ENCODE data around the gene FSTL1. TPM values are rescaled to one million over a fixed set of nuclear protein-coding genes. Genes with fewer than 3 reads are reported as not detected.

FSTL1 gene
- total RNA-seq, 1 donor from 2014 or later: 243 TPM

- DNase-seq: no peak
- Histone ChIP-seq H3K9me3 (replicated peaks) (peaks cover 7% of the 10 kb centered on the region), H3K4me1 (peaks cover 20% of the 10 kb centered on the region), H3K27ac (replicated peaks) (peak overlapping the region; percentile 65), H3K36me3 (no peaks in the 10 kb centered on the region), H3K27me3 (ENCODE audit: low read depth) (no peaks in the 10 kb centered on the region), H3K4me3 (no peak overlapping the region)
- no peak for TF ChIP-seq CTCF (IDR thresholded peaks at IDR 0.05; ENCODE audit: borderline replicate concordance)
- intact Hi-C loops (cut with micrococcal nuclease): no loop called here
These were observed 45.0 kb upstream of the FSTL1 start for GRCh38 chr3:120495809-120496208.

DNA sequence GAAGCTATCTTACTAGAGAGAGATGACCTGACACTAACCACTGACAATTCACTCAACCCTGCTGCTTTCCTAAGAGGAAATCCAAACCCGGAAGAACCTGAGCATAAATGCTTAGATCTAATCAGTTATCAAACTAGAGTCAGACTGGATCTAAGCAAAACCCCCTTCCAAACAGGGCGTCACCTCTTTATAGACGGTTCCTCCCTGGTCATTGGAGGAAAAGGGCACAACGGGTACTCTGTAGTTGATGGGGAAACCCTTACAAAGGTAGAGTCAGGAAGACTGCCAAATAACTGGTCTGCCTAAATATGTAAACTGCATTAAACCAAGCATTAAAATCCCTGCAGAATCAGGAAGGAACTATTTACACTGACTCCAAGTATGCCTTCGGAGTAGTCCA lies 41.3 kb upstream of the FSTL1 start:
- H3K36me3 ChIP-seq: no peaks in the 10 kb centered on the region
- H3K27ac ChIP-seq (replicated peaks): no peak overlapping the region
- no peaks in the 10 kb centered on the region for H3K4me1 ChIP-seq
- TF ChIP-seq CTCF (IDR thresholded peaks at IDR 0.05; ENCODE audit: borderline replicate concordance): no peak
- no peak for DNase-seq
- intact Hi-C loops (cut with micrococcal nuclease): no loop called here
- peaks cover 7% of the 10 kb centered on the region for H3K9me3 ChIP-seq (replicated peaks)
- no peak overlapping the region for H3K4me3 ChIP-seq
- H3K27me3 ChIP-seq (ENCODE audit: low read depth): no peaks in the 10 kb centered on the region

GRCh38 chr3:120489421-120489820 lies 38.6 kb upstream of the FSTL1 start:
- Histone ChIP-seq H3K4me1 (no peaks in the 10 kb centered on the region), H3K36me3 (no peaks in the 10 kb centered on the region), H3K9me3 (replicated peaks) (no peaks in the 10 kb centered on the region), H3K27me3 (ENCODE audit: low read depth) (no peaks in the 10 kb centered on the region), H3K4me3 (no peak overlapping the region), H3K27ac (replicated peaks) (no peak overlapping the region)
- DNase-seq: no peak
- intact Hi-C loops (cut with micrococcal nuclease): no loop called here
- no peak for TF ChIP-seq CTCF (IDR thresholded peaks at IDR 0.05; ENCODE audit: borderline replicate concordance)

DNA sequence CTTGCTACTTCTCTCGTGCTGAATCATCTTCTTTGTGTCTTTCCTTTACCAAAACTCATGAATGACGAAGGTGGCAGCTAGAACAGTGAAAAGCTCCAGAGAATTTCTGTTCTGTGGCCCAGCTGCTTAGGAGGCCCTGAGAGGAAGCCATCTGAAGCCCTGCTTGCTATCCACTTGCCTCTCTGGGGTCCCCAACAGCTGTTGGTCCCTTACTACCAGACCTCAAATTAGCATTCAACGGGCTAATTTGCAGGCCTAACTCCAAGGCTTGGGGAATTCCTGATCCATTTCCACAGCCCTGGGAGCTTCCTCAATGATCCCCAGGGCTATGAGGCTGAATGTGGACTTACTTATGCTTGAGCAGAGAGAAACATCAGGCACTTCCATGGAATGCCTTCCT lies 37.5 kb upstream of the FSTL1 start:
- no peak for TF ChIP-seq CTCF (IDR thresholded peaks at IDR 0.05; ENCODE audit: borderline replicate concordance)
- H3K27ac ChIP-seq (replicated peaks): peak overlapping the region; percentile 60
- DNase-seq: no peak
- H3K27me3 ChIP-seq (ENCODE audit: low read depth): no peaks in the 10 kb centered on the region
- H3K4me3 ChIP-seq: no peak overlapping the region
- H3K36me3 ChIP-seq: no peaks in the 10 kb centered on the region
- intact Hi-C loops (cut with micrococcal nuclease): no loop called here
- H3K9me3 ChIP-seq (replicated peaks): no peaks in the 10 kb centered on the region
- no peaks in the 10 kb centered on the region for H3K4me1 ChIP-seq

GRCh38 chr3:120487191-120487650 lies 36.4 kb upstream of the FSTL1 start:
- H3K4me3 ChIP-seq: no peak overlapping the region
- peak overlapping the region; percentile 60 for H3K27ac ChIP-seq (replicated peaks)
- no peak for TF ChIP-seq CTCF (IDR thresholded peaks at IDR 0.05; ENCODE audit: borderline replicate concordance)
- intact Hi-C loops (cut with micrococcal nuclease): no loop called here
- H3K27me3 ChIP-seq (ENCODE audit: low read depth): no peaks in the 10 kb centered on the region
- H3K4me1 ChIP-seq: no peaks in the 10 kb centered on the region
- H3K36me3 ChIP-seq: no peaks in the 10 kb centered on the region
- peak; percentile 23 for DNase-seq
- no peaks in the 10 kb centered on the region for H3K9me3 ChIP-seq (replicated peaks)

DNA sequence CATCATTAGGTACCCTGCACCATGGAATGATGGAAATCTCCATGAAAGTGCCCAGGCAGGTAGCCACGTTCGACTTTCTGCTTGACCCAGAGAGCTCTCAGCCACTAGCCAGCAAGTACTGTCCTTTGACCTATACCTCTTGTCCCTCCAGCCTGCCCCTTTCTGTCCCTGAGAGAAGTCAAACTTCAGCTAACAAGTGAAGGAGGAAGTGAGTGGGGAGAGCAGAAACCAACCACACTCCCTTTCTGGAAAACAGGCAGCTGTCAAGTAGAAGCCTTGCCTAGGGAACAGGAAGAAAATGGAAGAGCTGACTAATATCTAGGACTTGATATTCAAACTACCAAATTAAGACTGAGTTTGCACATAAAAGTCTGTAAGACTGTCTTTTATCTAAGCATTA lies 30.3 kb upstream of the FSTL1 start:
- no peak overlapping the region for H3K27ac ChIP-seq (replicated peaks)
- H3K36me3 ChIP-seq: no peaks in the 10 kb centered on the region
- no peak for DNase-seq
- H3K4me3 ChIP-seq: no peak overlapping the region
- no peaks in the 10 kb centered on the region for H3K27me3 ChIP-seq (ENCODE audit: low read depth)
- H3K9me3 ChIP-seq (replicated peaks): no peaks in the 10 kb centered on the region
- TF ChIP-seq CTCF (IDR thresholded peaks at IDR 0.05; ENCODE audit: borderline replicate concordance): no peak
- intact Hi-C loops (cut with micrococcal nuclease): no loop called here
- H3K4me1 ChIP-seq: peaks cover 9% of the 10 kb centered on the region
